ENCODE measurements around the gene DCDC2C. TPM values are rescaled to one million over a fixed set of nuclear protein-coding genes. Genes with fewer than 3 reads are reported as not detected.

Gene DCDC2C
- polyA plus RNA-seq, 1 donor from 2014 or later, result not detected

- Histone ChIP-seq H3K27ac (ENCODE audit: low read length) (no peak overlapping the region), H3F3A (ENCODE audit: insufficient read depth, low read length, poor library complexity, severe bottlenecking) (no peaks in the 10 kb centered on the region), H3K9me3 (ENCODE audit: low read length) (no peaks in the 10 kb centered on the region), H3K4me2 (ENCODE audit: low read length) (no peak overlapping the region), H2AFZ (ENCODE audit: low read depth, low read length) (no peak overlapping the region), H4K20me1 (ENCODE audit: insufficient read depth) (no peaks in the 10 kb centered on the region), H3K4me3 (ENCODE audit: low read length) (no peak overlapping the region), H3K9me2 (ENCODE audit: insufficient read depth, low read length) (no peaks in the 10 kb centered on the region), H3K36me3 (ENCODE audit: insufficient read depth, low read length) (no peaks in the 10 kb centered on the region), H3K27me3 (ENCODE audit: insufficient read depth, low read depth, low read length) (no peaks in the 10 kb centered on the region), H3K79me2 (replicated peaks; ENCODE audit: insufficient read depth, low read length) (no peaks in the 10 kb centered on the region), H3K9ac (ENCODE audit: low read length) (no peak overlapping the region)
- TF ChIP-seq EZH2 (IDR thresholded peaks at IDR 0.05; ENCODE audit: borderline replicate concordance, insufficient read depth, low read length, poor library complexity, severe bottlenecking) (no peak), EP300 (conservative IDR thresholded peaks at IDR 0.05; ENCODE audit: poor library complexity, severe bottlenecking) (no peak), MXI1 (conservative IDR thresholded peaks at IDR 0.05; ENCODE audit: poor library complexity, severe bottlenecking) (no peak), CTCF (IDR thresholded peaks at IDR 0.05; ENCODE audit: poor library complexity, severe bottlenecking) (no peak), SMC3 (conservative IDR thresholded peaks at IDR 0.05; ENCODE audit: poor library complexity) (no peak), REST (IDR thresholded peaks at IDR 0.05; ENCODE audit: borderline replicate concordance) (no peak), POLR2AphosphoS5 (IDR thresholded peaks at IDR 0.05) (no peak), RAD21 (conservative IDR thresholded peaks at IDR 0.05) (no peak), TAF1 (IDR thresholded peaks at IDR 0.05; ENCODE audit: low read depth) (no peak)
These were observed 75.6 kb downstream of the DCDC2C start for GRCh38 chr2:3778851-3779495.

GRCh38 chr2:3779496-3780049 lies 76.2 kb downstream of the DCDC2C start:
- Histone ChIP-seq H3K9me2 (ENCODE audit: insufficient read depth, low read length) (no peaks in the 10 kb centered on the region), H2AFZ (ENCODE audit: low read depth, low read length) (no peak overlapping the region), H3K9me3 (ENCODE audit: low read length) (no peaks in the 10 kb centered on the region), H3K4me3 (ENCODE audit: low read length) (no peak overlapping the region), H4K20me1 (ENCODE audit: insufficient read depth) (no peaks in the 10 kb centered on the region), H3K36me3 (ENCODE audit: insufficient read depth, low read length) (no peaks in the 10 kb centered on the region), H3K9ac (ENCODE audit: low read length) (no peak overlapping the region), H3F3A (ENCODE audit: insufficient read depth, low read length, poor library complexity, severe bottlenecking) (no peaks in the 10 kb centered on the region), H3K4me2 (ENCODE audit: low read length) (no peak overlapping the region), H3K79me2 (replicated peaks; ENCODE audit: insufficient read depth, low read length) (no peaks in the 10 kb centered on the region), H3K27me3 (ENCODE audit: insufficient read depth, low read depth, low read length) (no peaks in the 10 kb centered on the region), H3K27ac (ENCODE audit: low read length) (no peak overlapping the region)
- no peak for TF ChIP-seq POLR2AphosphoS5 (IDR thresholded peaks at IDR 0.05)
- TF ChIP-seq EZH2 (IDR thresholded peaks at IDR 0.05; ENCODE audit: borderline replicate concordance, insufficient read depth, low read length, poor library complexity, severe bottlenecking), result no peak
- TF ChIP-seq CTCF (IDR thresholded peaks at IDR 0.05; ENCODE audit: poor library complexity, severe bottlenecking), result no peak
- TF ChIP-seq SMC3 (conservative IDR thresholded peaks at IDR 0.05; ENCODE audit: poor library complexity), result no peak
- TF ChIP-seq EP300 (conservative IDR thresholded peaks at IDR 0.05; ENCODE audit: poor library complexity, severe bottlenecking), result no peak
- no peak for TF ChIP-seq TAF1 (IDR thresholded peaks at IDR 0.05; ENCODE audit: low read depth)
- TF ChIP-seq MXI1 (conservative IDR thresholded peaks at IDR 0.05; ENCODE audit: poor library complexity, severe bottlenecking), result no peak
- no peak for TF ChIP-seq RAD21 (conservative IDR thresholded peaks at IDR 0.05)
- TF ChIP-seq REST (IDR thresholded peaks at IDR 0.05; ENCODE audit: borderline replicate concordance), result no peak
